SK-MEL-5 (cell line): Measurements from ENCODE around the gene SLC39A3. TPM values are rescaled to one million over a fixed set of nuclear protein-coding genes. Genes with fewer than 3 reads are reported as not detected.

Source experiments
- DNase-seq: peaks from one replicate; pipeline ENCODE4 v3.0.0-alpha.2; 2016; ENCODE audit warnings: low read depth, low spot score
- in situ Hi-C: cut with HindIII; loops from 2 replicates; pipeline ENCODE4 v1.10.0; 2016; ENCODE audit warnings: low sequenced_read_pairs, high pct_unique_total_duplicates, low pct_unique_long_range_greater_than_20kb
- total RNA-seq: library from RNA; depleted of rRNA; stranded (reverse); fragments of >200 nt; shearing (Covaris generic); gene quantifications from 2 replicates; pipeline ENCODE4 v1.2.3, GENCODE V29; 2014

Gene SLC39A3
- total RNA-seq, 1 experiment from 2014 or later, result 48.6 TPM

- DNase-seq, result no peak
- in situ Hi-C loops, result no loop called here
These were observed 8.4 kb downstream of the SLC39A3 start for GRCh38 chr19:2731181-2731995.

GRCh38 chr19:2729943-2730818, 9.6 kb downstream of the SLC39A3 start:
- in situ Hi-C loops, result no loop called here
- no peak for DNase-seq

GRCh38 chr19:2728783-2729387, 10.9 kb downstream of the SLC39A3 start:
- in situ Hi-C loops, result no loop called here
- DNase-seq, result no peak

- no peak for DNase-seq
- in situ Hi-C loops, result no loop called here
These were observed 12.2 kb downstream of the SLC39A3 start for GRCh38 chr19:2727640-2727944.

- no peak for DNase-seq
- in situ Hi-C loops, result no loop called here
These were observed 12.7 kb downstream of the SLC39A3 start for GRCh38 chr19:2726904-2727639.

- no peak for DNase-seq
- in situ Hi-C loops, result no loop called here
These were observed 13.5 kb downstream of the SLC39A3 start for GRCh38 chr19:2726160-2726855.

- no peak for DNase-seq
- in situ Hi-C loops, result no loop called here
These were observed 15.7 kb downstream of the SLC39A3 start for GRCh38 chr19:2724148-2724557.

GRCh38 chr19:2723747-2724146, 16.1 kb downstream of the SLC39A3 start:
- DNase-seq, result no peak
- in situ Hi-C loops, result no loop called here

GRCh38 chr19:2723345-2723715, 16.5 kb downstream of the SLC39A3 start:
- in situ Hi-C loops, result no loop called here

GRCh38 chr19:2722541-2723344, 17.1 kb downstream of the SLC39A3 start:
- in situ Hi-C loops, result no loop called here
- peak; percentile 37 for DNase-seq

More at GRCh38 chr19:2723345-2723715, 16.5 kb downstream of the SLC39A3 start:
- DNase-seq, result no peak

- in situ Hi-C loops, result no loop called here
- no peak for DNase-seq
These were observed 18.0 kb downstream of the SLC39A3 start for GRCh38 chr19:2721570-2722540.

- in situ Hi-C loops, result no loop called here
- no peak for DNase-seq
These were observed 18.8 kb downstream of the SLC39A3 start, which contains the start of gene DIRAS1 for GRCh38 chr19:2720777-2721569. Gene DIRAS1 (minus strand): TSS chr19:2721372. CDS start chr19:2717806, 3,566 bp downstream.

- DNase-seq, result peak; percentile 28
- in situ Hi-C loops, result no loop called here
These were observed 19.7 kb downstream of the SLC39A3 start for GRCh38 chr19:2719920-2720776.

- in situ Hi-C loops, result no loop called here
- DNase-seq, result no peak
These were observed 20.5 kb downstream of the SLC39A3 start for GRCh38 chr19:2719232-2719735.
